GM19328 (cell line): ENCODE measurements around the gene UBE2C.
"Not testable (repeated sequence)": the region's sequence is repeated elsewhere in the genome, so short reads cannot be mapped to it uniquely, and the experiment has no call there.

ENCODE experiments used
- ATAC-seq: cut with Tn5 transposase; IDR thresholded peaks from one replicate; pipeline ENCODE4 v1.9.1; 2021; ENCODE audit warnings: mild to moderate bottlenecking, moderate library complexity; ENCODE audit not compliant: unreplicated experiment

The UBE2C gene

GRCh38 chr20:45797510-45797909 is 14.9 kb upstream of the UBE2C start:
- ATAC-seq: not testable (repeated sequence)

GRCh38 chr20:45797955-45798354 is 14.5 kb upstream of the UBE2C start:
- not testable (repeated sequence) for ATAC-seq

GRCh38 chr20:45798935-45799642 is 13.4 kb upstream of the UBE2C start:
- ATAC-seq: no peak

- ATAC-seq: no peak
Measured at GRCh38 chr20:45801851-45802250, 10.6 kb upstream of the UBE2C start.

- ATAC-seq: no peak
Measured at GRCh38 chr20:45810191-45810970, 2.1 kb upstream of the UBE2C start.

GRCh38 chr20:45813006-45813340 is 529 bp downstream of the UBE2C start:
- no peak for ATAC-seq

- no peak for ATAC-seq
Measured at GRCh38 chr20:45813489-45813888, 1.0 kb downstream of the UBE2C start.

GRCh38 chr20:45814314-45814713 is 1.9 kb downstream of the UBE2C start:
- ATAC-seq: no peak

- no peak for ATAC-seq
Measured at GRCh38 chr20:45816951-45817350, 4.5 kb downstream of the UBE2C start.

GRCh38 chr20:45817376-45818194 is 5.1 kb downstream of the UBE2C start:
- no peak for ATAC-seq

- no peak for ATAC-seq
Measured at GRCh38 chr20:45818239-45818638, 5.8 kb downstream of the UBE2C start.

- no peak for ATAC-seq
Measured at GRCh38 chr20:45819466-45819865, 7.0 kb downstream of the UBE2C start.

GRCh38 chr20:45821947-45822346 is 9.5 kb downstream of the UBE2C start:
- no peak for ATAC-seq

- ATAC-seq: no peak
Measured at GRCh38 chr20:45822857-45823256, 10.4 kb downstream of the UBE2C start.

- no peak for ATAC-seq
Measured at GRCh38 chr20:45823949-45824835, 11.7 kb downstream of the UBE2C start.

GRCh38 chr20:45826381-45827019 is 14.1 kb downstream of the UBE2C start:
- ATAC-seq: no peak

GRCh38 chr20:45827030-45827652 is 14.7 kb downstream of the UBE2C start, which contains the start of gene TNNC2:
TNNC2 (minus strand) TSS chr20:45827312; CDS start chr20:45827248, 64 bp downstream.
- ATAC-seq: no peak

GRCh38 chr20:45827712-45828111 is 15.3 kb downstream of the UBE2C start:
- ATAC-seq: no peak

- ATAC-seq: no peak
Measured at GRCh38 chr20:45828589-45828988, 16.1 kb downstream of the UBE2C start.
